Ectodermal cell (in vitro differentiated cells): ENCODE measurements around the gene JAZF1.

ENCODE experiments used
- H3K27ac ChIP-seq: 2 replicates; pipeline ENCODE4 v1.7.0; 2013; ENCODE audit warnings: mild to moderate bottlenecking, low read depth, low read length; ENCODE audit not compliant: insufficient read depth, poor library complexity, severe bottlenecking
- H3K27me3 ChIP-seq: 2 replicates; pipeline ENCODE4 v1.7.0; 2013; ENCODE audit warnings: mild to moderate bottlenecking, low read length; ENCODE audit not compliant: insufficient read depth, control insufficient read depth, poor library complexity, severe bottlenecking
- H3K36me3 ChIP-seq: one replicate; pipeline ENCODE4 v1.7.0; 2013; ENCODE audit warnings: low read length; ENCODE audit not compliant: control insufficient read depth, insufficient read depth
- H3K4me1 ChIP-seq: one replicate; pipeline ENCODE4 v1.7.0; 2013; ENCODE audit warnings: low read length; ENCODE audit not compliant: control insufficient read depth, insufficient read depth
- H3K4me3 ChIP-seq: 2 replicates; pipeline ENCODE4 v1.7.0; 2013; ENCODE audit warnings: low read depth, low read length, control low read depth; ENCODE audit not compliant: insufficient read depth
- H3K9me3 ChIP-seq: 2 replicates; pipeline ENCODE4 v1.7.0; 2013; ENCODE audit warnings: mild to moderate bottlenecking, low read length, moderate library complexity; ENCODE audit not compliant: control insufficient read depth
- WGBS, 2 experiments: methylation state at CpG; one replicate each; pipeline ENCODE4 v1.1.7; 2013; ENCODE audit warnings: missing lambda C conversion rate in 2 of 2; 5-methylcytosine and 5-hydroxymethylcytosine counted together

The JAZF1 gene

GRCh38 chr7:28005847-28006231 is 174.8 kb downstream of the JAZF1 start:
- Histone ChIP-seq H3K4me3 (no peak overlapping the region), H3K9me3 (peaks cover 1% of the 10 kb centered on the region), H3K4me1 (no peaks in the 10 kb centered on the region), H3K27ac (no peak overlapping the region), H3K36me3 (no peaks in the 10 kb centered on the region), H3K27me3 (no peaks in the 10 kb centered on the region)
- 84 to 89% methylated on average over 1 of the region's 1 CpG for WGBS, 2 experiments

GRCh38 chr7:28005075-28005846 is 175.3 kb downstream of the JAZF1 start:
- no peaks in the 10 kb centered on the region for H3K36me3 ChIP-seq
- no peak overlapping the region for H3K27ac ChIP-seq
- no peaks in the 10 kb centered on the region for H3K27me3 ChIP-seq
- no peaks in the 10 kb centered on the region for H3K9me3 ChIP-seq
- WGBS, 2 experiments: 91 to 92% methylated on average over 7 of the region's 7 CpGs
- H3K4me1 ChIP-seq: no peaks in the 10 kb centered on the region
- H3K4me3 ChIP-seq: no peak overlapping the region

GRCh38 chr7:28003408-28003807 is 177.2 kb downstream of the JAZF1 start:
- H3K36me3 ChIP-seq: no peaks in the 10 kb centered on the region
- 100% methylated on average over 1 to 2 of the region's 2 CpGs for WGBS, 2 experiments
- no peaks in the 10 kb centered on the region for H3K4me1 ChIP-seq
- H3K27me3 ChIP-seq: no peaks in the 10 kb centered on the region
- H3K4me3 ChIP-seq: no peak overlapping the region
- no peak overlapping the region for H3K27ac ChIP-seq
- no peaks in the 10 kb centered on the region for H3K9me3 ChIP-seq

DNA sequence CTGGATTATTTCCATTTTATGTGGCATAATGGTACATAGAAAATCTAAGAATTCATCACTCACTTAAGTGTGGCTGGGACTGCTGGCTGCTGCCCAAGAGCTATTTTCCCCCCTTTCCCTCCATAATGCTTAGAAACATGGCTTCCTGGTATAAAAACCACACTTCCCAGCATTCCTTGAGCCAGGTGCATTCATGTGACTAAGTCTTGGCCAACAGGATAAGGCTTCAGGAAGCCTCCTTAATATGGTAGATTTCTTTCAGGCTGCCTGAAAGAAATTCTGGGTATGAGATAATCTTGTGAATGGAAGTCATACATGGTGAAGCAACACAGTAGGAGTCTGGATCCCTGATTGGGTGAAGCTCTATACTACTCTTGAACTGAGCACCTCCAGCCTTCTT is 178.0 kb downstream of the JAZF1 start:
- Histone ChIP-seq H3K27me3 (no peaks in the 10 kb centered on the region), H3K9me3 (no peaks in the 10 kb centered on the region)

GRCh38 chr7:28001896-28002295 is 178.7 kb downstream of the JAZF1 start:
- H3K4me1 ChIP-seq: no peaks in the 10 kb centered on the region
- no peak overlapping the region for H3K27ac ChIP-seq
- no peak overlapping the region for H3K4me3 ChIP-seq
- H3K36me3 ChIP-seq: no peaks in the 10 kb centered on the region
- H3K9me3 ChIP-seq: no peaks in the 10 kb centered on the region
- no peaks in the 10 kb centered on the region for H3K27me3 ChIP-seq

More for the DNA sequence above, 178.0 kb downstream of the JAZF1 start:
- Histone ChIP-seq H3K36me3 (no peaks in the 10 kb centered on the region), H3K4me3 (no peak overlapping the region), H3K27ac (no peak overlapping the region), H3K4me1 (no peaks in the 10 kb centered on the region)

GRCh38 chr7:27999829-28000228 is 180.8 kb downstream of the JAZF1 start:
- Histone ChIP-seq H3K27me3 (no peaks in the 10 kb centered on the region), H3K9me3 (no peaks in the 10 kb centered on the region), H3K27ac (no peak overlapping the region), H3K36me3 (no peaks in the 10 kb centered on the region), H3K4me1 (no peaks in the 10 kb centered on the region), H3K4me3 (no peak overlapping the region)
- 95% methylated on average over 3 of the region's 3 CpGs for WGBS, 2 experiments

- H3K4me1 ChIP-seq: no peaks in the 10 kb centered on the region
- H3K27me3 ChIP-seq: no peaks in the 10 kb centered on the region
- 0 to 50% methylated on average over 1 to 2 of the region's 2 CpGs for WGBS, 2 experiments
- H3K4me3 ChIP-seq: no peak overlapping the region
- H3K36me3 ChIP-seq: no peaks in the 10 kb centered on the region
- H3K27ac ChIP-seq: no peak overlapping the region
- no peaks in the 10 kb centered on the region for H3K9me3 ChIP-seq
These were observed 182.2 kb downstream of the JAZF1 start for GRCh38 chr7:27998382-27998781.

- Histone ChIP-seq H3K9me3 (no peaks in the 10 kb centered on the region), H3K27ac (no peak overlapping the region), H3K4me1 (no peaks in the 10 kb centered on the region), H3K36me3 (no peaks in the 10 kb centered on the region), H3K27me3 (no peaks in the 10 kb centered on the region), H3K4me3 (no peak overlapping the region)
- WGBS, 2 experiments: 78 to 94% methylated on average over 1 of the region's 1 CpG
These were observed 183.3 kb downstream of the JAZF1 start for GRCh38 chr7:27997188-27997707.

- 90 to 97% methylated on average over 7 of the region's 7 CpGs for WGBS, 2 experiments
- H3K4me3 ChIP-seq: no peak overlapping the region
- no peaks in the 10 kb centered on the region for H3K27me3 ChIP-seq
- H3K36me3 ChIP-seq: no peaks in the 10 kb centered on the region
- no peaks in the 10 kb centered on the region for H3K4me1 ChIP-seq
- H3K9me3 ChIP-seq: no peaks in the 10 kb centered on the region
- no peak overlapping the region for H3K27ac ChIP-seq
These were observed 184.5 kb downstream of the JAZF1 start for GRCh38 chr7:27996141-27996540.

DNA sequence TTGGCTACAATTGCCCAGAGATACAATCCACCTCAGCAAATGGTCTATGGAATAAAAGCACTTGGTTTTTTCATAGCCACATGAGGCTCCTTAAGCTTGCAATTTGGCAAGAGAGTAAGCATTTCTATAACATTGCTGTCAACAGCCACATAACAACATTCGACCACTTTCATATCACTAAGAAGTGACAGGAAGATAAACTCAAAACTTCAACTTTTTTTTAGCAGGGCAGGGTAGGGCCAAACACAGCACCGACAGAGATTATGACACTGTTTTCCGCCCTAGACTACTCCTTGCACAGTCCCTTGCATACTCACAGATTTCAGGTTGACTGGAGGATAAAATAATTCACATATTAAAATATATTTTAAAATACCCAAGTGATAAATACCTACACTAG is 185.4 kb downstream of the JAZF1 start:
- no peaks in the 10 kb centered on the region for H3K9me3 ChIP-seq
- no peak overlapping the region for H3K4me3 ChIP-seq
- 94 to 96% methylated on average over 3 of the region's 3 CpGs for WGBS, 2 experiments
- H3K36me3 ChIP-seq: no peaks in the 10 kb centered on the region
- no peaks in the 10 kb centered on the region for H3K27me3 ChIP-seq
- H3K4me1 ChIP-seq: no peaks in the 10 kb centered on the region
- no peak overlapping the region for H3K27ac ChIP-seq
